Measurements from ENCODE around the gene TNFSF13. TPM values are rescaled to one million over a fixed set of nuclear protein-coding genes. Genes with fewer than 3 reads are reported as not detected.

Gene TNFSF13
- total RNA-seq, 1 experiment from 2014 or later = 6.3 TPM

DNA sequence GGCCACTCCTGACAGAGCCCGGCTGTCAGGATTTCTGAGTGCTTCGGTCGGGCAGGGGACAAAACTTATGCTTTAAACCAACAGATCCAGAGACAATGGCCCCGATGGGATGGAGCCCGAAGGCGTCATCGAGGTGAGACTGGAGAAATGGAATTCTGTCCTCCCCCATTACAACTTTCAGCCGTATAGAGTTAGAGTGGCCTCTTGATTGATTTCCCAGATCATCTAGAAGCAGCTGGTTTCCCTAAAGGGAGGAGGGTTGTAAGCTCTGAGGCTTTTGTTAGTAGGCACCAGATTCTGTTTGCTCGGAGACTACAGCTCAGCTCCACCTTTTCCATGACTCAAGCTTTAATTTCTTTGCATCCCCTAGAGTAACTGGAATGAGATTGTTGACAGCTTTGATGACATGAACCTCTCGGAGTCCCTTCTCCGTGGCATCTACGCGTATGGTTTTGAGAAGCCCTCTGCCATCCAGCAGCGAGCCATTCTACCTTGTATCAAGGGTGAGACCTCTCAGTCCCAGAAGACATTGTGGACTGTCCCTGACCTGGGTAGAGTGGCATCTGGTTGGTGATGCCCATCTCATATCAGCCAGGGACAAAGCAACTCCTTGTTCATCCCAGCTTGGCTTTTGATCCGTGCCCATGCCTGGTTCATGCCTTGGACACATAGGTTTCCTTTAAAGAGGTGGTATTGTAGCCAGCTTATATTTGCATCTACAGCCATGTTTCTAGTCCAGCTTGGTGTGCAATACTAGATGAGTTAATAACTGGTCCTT, 15.8 kb downstream of the TNFSF13 start:
- no peaks in the 10 kb centered on the region for H3K9me3 Mint-ChIP-seq (ENCODE audit: unreplicated experiment)
- intact Hi-C loops (cut with micrococcal nuclease) = loop anchor here (5.0 kb wide), 1 partner anchor 113 kb away; the partner anchor contains the start of genes TP53 and WRAP53
- H3K36me3 Mint-ChIP-seq (ENCODE audit: insufficient read depth, unreplicated experiment) = peaks cover 90% of the 10 kb centered on the region
- ChIA-PET POLR2A (interaction anchor here (0.6 to 13.7 kb wide), 17 partner anchors 14 to 650 kb away, joined by 3 to 294 read pairs (median 4); partner anchors contain the start of genes FXR2, GPS2, MPDU1 and POLR2A), CTCF (interaction anchor here (0.6 to 4.1 kb wide), 8 partner anchors 10 to 138 kb away, joined by 3 to 20 read pairs (median 6); partner anchors contain the start of genes MPDU1, SOX15 and TP53)
- DNase-seq (ENCODE audit: unreplicated experiment) = no peak
- no peaks in the 10 kb centered on the region for H3K27me3 Mint-ChIP-seq (ENCODE audit: insufficient read depth, unreplicated experiment)
- H3K27ac Mint-ChIP-seq (ENCODE audit: low read depth, unreplicated experiment) = no peak overlapping the region
- H3K4me3 Mint-ChIP-seq (ENCODE audit: unreplicated experiment) = peak overlapping the region; percentile 90
- BruUV-seq (replicated peaks) = TSS peak; percentile 9
- TF ChIP-seq, protein P1, sequence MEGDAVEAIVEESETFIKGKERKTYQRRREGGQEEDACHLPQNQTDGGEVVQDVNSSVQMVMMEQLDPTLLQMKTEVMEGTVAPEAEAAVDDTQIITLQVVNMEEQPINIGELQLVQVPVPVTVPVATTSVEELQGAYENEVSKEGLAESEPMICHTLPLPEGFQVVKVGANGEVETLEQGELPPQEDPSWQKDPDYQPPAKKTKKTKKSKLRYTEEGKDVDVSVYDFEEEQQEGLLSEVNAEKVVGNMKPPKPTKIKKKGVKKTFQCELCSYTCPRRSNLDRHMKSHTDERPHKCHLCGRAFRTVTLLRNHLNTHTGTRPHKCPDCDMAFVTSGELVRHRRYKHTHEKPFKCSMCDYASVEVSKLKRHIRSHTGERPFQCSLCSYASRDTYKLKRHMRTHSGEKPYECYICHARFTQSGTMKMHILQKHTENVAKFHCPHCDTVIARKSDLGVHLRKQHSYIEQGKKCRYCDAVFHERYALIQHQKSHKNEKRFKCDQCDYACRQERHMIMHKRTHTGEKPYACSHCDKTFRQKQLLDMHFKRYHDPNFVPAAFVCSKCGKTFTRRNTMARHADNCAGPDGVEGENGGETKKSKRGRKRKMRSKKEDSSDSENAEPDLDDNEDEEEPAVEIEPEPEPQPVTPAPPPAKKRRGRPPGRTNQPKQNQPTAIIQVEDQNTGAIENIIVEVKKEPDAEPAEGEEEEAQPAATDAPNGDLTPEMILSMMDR (IDR thresholded peaks at IDR 0.05; ENCODE audit: unreplicated experiment) = no peak
- peaks cover 24% of the 10 kb centered on the region for H3K4me1 Mint-ChIP-seq (ENCODE audit: insufficient read depth, unreplicated experiment)

DNA sequence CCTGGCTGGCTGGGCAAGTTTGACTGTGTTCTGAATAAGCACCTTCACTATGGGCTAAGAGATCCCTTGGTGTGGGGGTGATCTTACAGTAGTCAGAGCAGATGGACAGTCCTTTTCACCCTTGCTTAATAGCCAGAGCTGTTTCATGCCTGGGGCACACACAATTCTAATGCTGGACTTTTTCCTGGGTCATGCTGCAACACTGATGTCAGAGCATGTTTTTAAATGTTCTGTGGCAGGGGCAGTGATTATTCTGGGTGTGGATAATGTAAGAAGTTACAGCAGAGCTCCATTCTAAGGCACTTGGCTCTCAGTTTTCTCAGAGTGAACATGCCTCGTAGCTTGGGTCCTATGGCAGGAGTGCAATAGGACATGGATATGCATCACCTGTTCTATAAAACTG, 16.9 kb downstream of the TNFSF13 start:
- Mint-ChIP-seq H3K27me3 (ENCODE audit: insufficient read depth, unreplicated experiment) (no peaks in the 10 kb centered on the region), H3K27ac (ENCODE audit: low read depth, unreplicated experiment) (peak overlapping the region; percentile 9)
- POLR2A ChIA-PET = interaction anchor here (0.6 to 13.7 kb wide), 10 partner anchors 10 to 354 kb away, joined by 3 to 294 read pairs (median 5); partner anchors contain the start of genes FXR2, MPDU1, PHF23 and SENP3

DNA sequence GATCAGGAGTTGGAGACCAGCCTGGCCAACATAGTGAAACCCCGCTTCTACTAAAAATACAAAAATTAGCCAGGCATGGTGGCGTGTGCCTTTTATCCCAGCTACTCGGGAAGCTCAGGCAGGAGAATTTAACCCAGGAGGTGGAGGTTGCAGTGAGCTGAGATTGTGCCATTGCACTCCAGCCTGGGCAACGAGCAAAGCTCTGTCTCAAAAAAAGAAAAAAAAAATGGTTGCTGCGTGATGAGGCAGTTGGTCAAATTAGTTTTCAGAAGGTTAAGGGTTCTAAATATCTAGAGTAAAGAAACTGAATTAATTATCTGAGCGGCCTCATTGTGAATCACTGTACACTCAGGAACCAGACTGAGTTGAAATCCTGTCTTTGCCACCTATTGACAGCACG, 17.4 kb downstream of the TNFSF13 start:
- DNase-seq (ENCODE audit: unreplicated experiment) = no peak
- Mint-ChIP-seq H3K27me3 (ENCODE audit: insufficient read depth, unreplicated experiment) (no peaks in the 10 kb centered on the region), H3K27ac (ENCODE audit: low read depth, unreplicated experiment) (peak overlapping the region; percentile 9), H3K4me3 (ENCODE audit: unreplicated experiment) (peak overlapping the region; percentile 90), H3K9me3 (ENCODE audit: unreplicated experiment) (no peaks in the 10 kb centered on the region), H3K36me3 (ENCODE audit: insufficient read depth, unreplicated experiment) (peaks cover 96% of the 10 kb centered on the region), H3K4me1 (ENCODE audit: insufficient read depth, unreplicated experiment) (peaks cover 37% of the 10 kb centered on the region)
- ChIA-PET CTCF (interaction anchor here (0.6 to 6.4 kb wide), 6 partner anchors 8 to 365 kb away, joined by 3 to 59 read pairs (median 5); partner anchors contain the start of genes MPDU1 and SOX15), POLR2A (interaction anchor here (0.6 to 13.7 kb wide), 9 partner anchors 11 to 355 kb away, joined by 3 to 294 read pairs (median 4); partner anchors contain the start of genes FXR2, MPDU1, SENP3 and SOX15)
- BruUV-seq (replicated peaks) = no TSS peak
- intact Hi-C loops (cut with micrococcal nuclease) = no loop called here
- TF ChIP-seq, protein P1 (IDR thresholded peaks at IDR 0.05; ENCODE audit: unreplicated experiment) = no peak

More for the DNA sequence above, 16.9 kb downstream of the TNFSF13 start:
- Mint-ChIP-seq H3K36me3 (ENCODE audit: insufficient read depth, unreplicated experiment) (peaks cover 94% of the 10 kb centered on the region), H3K9me3 (ENCODE audit: unreplicated experiment) (no peaks in the 10 kb centered on the region), H3K4me1 (ENCODE audit: insufficient read depth, unreplicated experiment) (peaks cover 34% of the 10 kb centered on the region), H3K4me3 (ENCODE audit: unreplicated experiment) (peak overlapping the region; percentile 90)
- TF ChIP-seq, protein P1 (IDR thresholded peaks at IDR 0.05; ENCODE audit: unreplicated experiment) = no peak
- no TSS peak for BruUV-seq (replicated peaks)
- CTCF ChIA-PET = interaction anchor here (0.6 to 6.4 kb wide), 7 partner anchors 9 to 365 kb away, joined by 3 to 59 read pairs (median 7); partner anchors contain the start of genes MPDU1, SOX15 and TP53
- intact Hi-C loops (cut with micrococcal nuclease) = no loop called here
- DNase-seq (ENCODE audit: unreplicated experiment) = no peak

DNA sequence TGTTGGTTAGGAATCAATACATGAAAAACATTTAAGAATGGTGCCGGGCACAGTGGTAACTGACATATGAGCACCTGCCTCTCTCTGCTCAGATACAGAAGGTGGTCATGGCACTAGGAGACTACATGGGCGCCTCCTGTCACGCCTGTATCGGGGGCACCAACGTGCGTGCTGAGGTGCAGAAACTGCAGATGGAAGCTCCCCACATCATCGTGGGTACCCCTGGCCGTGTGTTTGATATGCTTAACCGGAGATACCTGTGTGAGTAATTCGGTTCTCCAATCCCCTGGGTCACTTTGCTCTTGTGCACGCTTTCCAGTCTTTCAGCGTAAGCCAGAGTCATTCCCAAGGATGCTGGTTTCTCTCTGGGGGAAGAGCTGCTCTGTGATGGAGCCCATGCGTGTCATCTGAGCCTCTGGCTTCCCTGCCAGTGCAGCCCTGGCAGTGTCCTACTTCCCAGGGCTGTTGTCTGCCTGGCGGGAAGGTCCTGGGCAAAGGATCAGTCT, 17.9 kb downstream of the TNFSF13 start:
- no peak overlapping the region for H3K27ac Mint-ChIP-seq (ENCODE audit: low read depth, unreplicated experiment)
- TF ChIP-seq, protein P1 (IDR thresholded peaks at IDR 0.05; ENCODE audit: unreplicated experiment) = no peak
- DNase-seq (ENCODE audit: unreplicated experiment) = no peak
- H3K4me1 Mint-ChIP-seq (ENCODE audit: insufficient read depth, unreplicated experiment) = peaks cover 37% of the 10 kb centered on the region
- peaks cover 92% of the 10 kb centered on the region for H3K36me3 Mint-ChIP-seq (ENCODE audit: insufficient read depth, unreplicated experiment)
- intact Hi-C loops (cut with micrococcal nuclease) = no loop called here
- no peak overlapping the region for H3K4me3 Mint-ChIP-seq (ENCODE audit: unreplicated experiment)
- BruUV-seq (replicated peaks) = no TSS peak
- ChIA-PET POLR2A (interaction anchor here (0.7 to 13.7 kb wide), 6 partner anchors 12 to 111 kb away, joined by 3 to 294 read pairs (median 8); partner anchors contain the start of genes MPDU1, POLR2A, SENP3 and SOX15), CTCF (interaction anchor here (0.7 to 6.4 kb wide), 4 partner anchors 8 to 35 kb away, joined by 3 to 59 read pairs (median 12); partner anchors contain the start of genes MPDU1 and SOX15)
- no peaks in the 10 kb centered on the region for H3K9me3 Mint-ChIP-seq (ENCODE audit: unreplicated experiment)
- no peaks in the 10 kb centered on the region for H3K27me3 Mint-ChIP-seq (ENCODE audit: insufficient read depth, unreplicated experiment)

All from MCF 10A (cell line).